Activated CD4-positive, alpha-beta T cell treated with anti-CD3 and anti-CD28 coated beads, Interleukin-2, amount 10 ng/mL, durations not matched to agents 7 days and 5 days (primary cell): Measurements from ENCODE around the gene ERO1A. TPM values are rescaled to one million over a fixed set of nuclear protein-coding genes. Genes with fewer than 3 reads are reported as not detected.

ENCODE experiments used
- CTCF ChIA-PET: fragments of 350-600 bp; sonication (Branson Sonifier 250); formaldehyde crosslinking; loops from one replicate; lab custom pipeline; 2021; ENCODE audit warnings: antibody characterized with exemption; lab: Charles Lee
- POLR2A ChIA-PET: fragments of 350-600 bp; sonication (Branson Sonifier 250); formaldehyde crosslinking; loops from one replicate; lab custom pipeline; 2021; ENCODE audit warnings: antibody characterized with exemption; lab: Charles Lee
- DNase-seq: peaks from one replicate; pipeline ENCODE4 v3.0.0-alpha.2; 2020
- H3K27ac Mint-ChIP-seq: one replicate; pipeline ENCODE4 v1.8.0; 2021; ENCODE audit warnings: mild to moderate bottlenecking, moderate library complexity, mixed read lengths
- H3K27me3 Mint-ChIP-seq: one replicate; pipeline ENCODE4 v1.8.0; 2021; ENCODE audit warnings: mixed read lengths
- H3K36me3 Mint-ChIP-seq: one replicate; pipeline ENCODE4 v1.8.0; 2021; ENCODE audit warnings: low read depth, mixed read lengths
- H3K4me1 Mint-ChIP-seq: one replicate; pipeline ENCODE4 v1.8.0; 2021; ENCODE audit warnings: mixed read lengths
- H3K4me3 Mint-ChIP-seq: one replicate; pipeline ENCODE4 v1.8.0; 2021; ENCODE audit warnings: mild to moderate bottlenecking, moderate library complexity, mixed read lengths
- H3K9me3 Mint-ChIP-seq: one replicate; pipeline ENCODE4 v1.8.0; 2021; ENCODE audit warnings: mixed read lengths
- total RNA-seq, 2 experiments: library from RNA; stranded (reverse); gene quantifications; one replicate each; pipeline ENCODE4 v1.2.3, GENCODE V29; 2021

Gene ERO1A
- total RNA-seq, 2 experiments from 2014 or later, result 134 to 155 TPM

- H3K4me1 Mint-ChIP-seq, result peaks cover 18% of the 10 kb centered on the region
- DNase-seq, result no peak
- peaks cover 50% of the 10 kb centered on the region for H3K36me3 Mint-ChIP-seq
- POLR2A ChIA-PET, result no interaction called here
- CTCF ChIA-PET, result interaction anchor here (0.6 to 1.4 kb wide), 3 partner anchors 15 to 67 kb away, joined by 3 read pairs; no protein-coding TSS in a partner anchor
- no peak overlapping the region for H3K27ac Mint-ChIP-seq
- no peaks in the 10 kb centered on the region for H3K9me3 Mint-ChIP-seq
- no peak overlapping the region for H3K4me3 Mint-ChIP-seq
- H3K27me3 Mint-ChIP-seq, result no peaks in the 10 kb centered on the region
Measured at GRCh38 chr14:52724360-52724644, 28.9 kb upstream of the ERO1A start.

- H3K4me1 Mint-ChIP-seq, result peaks cover 16% of the 10 kb centered on the region
- no peaks in the 10 kb centered on the region for H3K9me3 Mint-ChIP-seq
- H3K4me3 Mint-ChIP-seq, result no peak overlapping the region
- no peaks in the 10 kb centered on the region for H3K27me3 Mint-ChIP-seq
- ChIA-PET CTCF (interaction anchor here (0.6 to 1.5 kb wide), 5 partner anchors 12 to 66 kb away, joined by 3 to 6 read pairs (median 3); no protein-coding TSS in a partner anchor), POLR2A (no interaction called here)
- peaks cover 53% of the 10 kb centered on the region for H3K36me3 Mint-ChIP-seq
- DNase-seq, result no peak
- no peak overlapping the region for H3K27ac Mint-ChIP-seq
Measured at GRCh38 chr14:52723514-52724359, 28.4 kb upstream of the ERO1A start.

DNA sequence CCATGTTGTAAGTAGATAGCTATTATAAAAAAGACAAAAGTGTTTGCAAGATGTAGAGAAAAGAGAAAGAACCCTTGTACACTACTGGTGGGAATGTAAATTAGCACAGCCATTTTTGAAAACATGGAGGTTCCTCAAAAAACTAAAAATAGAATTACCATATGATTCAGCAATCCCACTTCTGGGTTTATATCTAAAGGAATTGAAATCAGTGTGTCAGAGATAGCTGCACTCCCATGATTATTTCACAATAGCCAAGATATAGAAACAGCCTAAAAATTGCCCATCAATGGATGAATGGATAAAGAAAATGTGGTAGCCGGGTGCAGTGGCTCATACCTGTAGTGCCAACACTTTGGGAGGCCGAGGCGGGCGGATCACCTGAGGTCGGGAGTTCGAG lies 20.8 kb upstream of the ERO1A start:
- DNase-seq, result no peak
- H3K4me3 Mint-ChIP-seq, result no peak overlapping the region

GRCh38 chr14:52711666-52712065 lies 16.3 kb upstream of the ERO1A start:
- POLR2A ChIA-PET, result no interaction called here

More for the DNA sequence above, 20.8 kb upstream of the ERO1A start:
- ChIA-PET CTCF (interaction anchor here (1.0 kb wide), 1 partner anchor 24 kb away, joined by 3 read pairs; no protein-coding TSS in a partner anchor), POLR2A (no interaction called here)
- no peak overlapping the region for H3K27ac Mint-ChIP-seq
- no peaks in the 10 kb centered on the region for H3K27me3 Mint-ChIP-seq
- peaks cover 63% of the 10 kb centered on the region for H3K36me3 Mint-ChIP-seq
- no peaks in the 10 kb centered on the region for H3K9me3 Mint-ChIP-seq
- peaks cover 6% of the 10 kb centered on the region for H3K4me1 Mint-ChIP-seq

GRCh38 chr14:52706724-52707706 lies 11.7 kb upstream of the ERO1A start, which contains the start of gene PSMC6:
PSMC6 (plus strand) TSS chr14:52707200; CDS start chr14:52707220, 20 bp downstream.
- Mint-ChIP-seq H3K4me3 (peak within 1 kb of the TSS; percentile 97), H3K9me3 (no peaks in the 10 kb centered on the region), H3K27me3 (no peaks in the 10 kb centered on the region), H3K27ac (peak within 1 kb of the TSS; percentile 95), H3K36me3 (peaks cover 40% of the 10 kb centered on the region), H3K4me1 (peaks cover 44% of the 10 kb centered on the region)
- POLR2A ChIA-PET, result interaction anchor here (0.6 kb wide), 1 partner anchor 32 kb away, joined by 3 read pairs; no protein-coding TSS in a partner anchor
- peak; percentile 96 for DNase-seq
- CTCF ChIA-PET, result interaction anchor here (0.6 to 1.2 kb wide), 3 partner anchors 10 to 256 kb away, joined by 3 to 5 read pairs (median 4); no protein-coding TSS in a partner anchor

More at GRCh38 chr14:52711666-52712065, 16.3 kb upstream of the ERO1A start:
- Mint-ChIP-seq H3K4me3 (no peak overlapping the region), H3K27ac (no peak overlapping the region), H3K36me3 (peaks cover 71% of the 10 kb centered on the region), H3K4me1 (peaks cover 34% of the 10 kb centered on the region), H3K27me3 (no peaks in the 10 kb centered on the region), H3K9me3 (no peaks in the 10 kb centered on the region)
- no peak for DNase-seq
- CTCF ChIA-PET, result interaction anchor here (1.3 to 1.6 kb wide), 3 partner anchors 9 to 16 kb away, joined by 4 to 6 read pairs (median 5); partner anchors contain the start of gene ERO1A

GRCh38 chr14:52706286-52706685 lies 10.9 kb upstream of the ERO1A start:
- Mint-ChIP-seq H3K4me1 (peaks cover 41% of the 10 kb centered on the region), H3K9me3 (no peaks in the 10 kb centered on the region), H3K4me3 (peak overlapping the region; percentile 97), H3K36me3 (peaks cover 33% of the 10 kb centered on the region), H3K27me3 (no peaks in the 10 kb centered on the region), H3K27ac (peak overlapping the region; percentile 95)
- ChIA-PET POLR2A (no interaction called here), CTCF (interaction anchor here (1.2 kb wide), 1 partner anchor 9 kb away, joined by 5 read pairs; no protein-coding TSS in a partner anchor)
- DNase-seq, result peak; percentile 40

DNA sequence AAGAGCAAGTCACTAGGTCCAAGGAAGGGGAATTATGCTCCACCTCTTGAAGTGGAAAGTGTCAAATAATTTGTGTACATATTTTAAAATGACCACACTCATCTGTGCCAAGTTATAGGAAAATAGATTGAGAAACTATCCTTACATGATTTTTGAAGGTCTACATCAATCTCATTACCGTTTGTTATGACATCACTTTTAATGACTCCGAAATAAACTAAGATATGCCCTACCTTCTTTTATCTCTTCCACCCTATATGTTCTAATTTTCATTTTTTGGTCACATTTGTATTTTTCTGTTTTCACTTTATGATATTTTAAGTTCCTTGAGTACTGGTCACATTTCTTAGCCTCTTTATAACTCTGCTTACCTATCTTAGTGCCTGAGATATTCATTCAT lies 8.3 kb upstream of the ERO1A start:
- no peak overlapping the region for H3K4me3 Mint-ChIP-seq
- no peaks in the 10 kb centered on the region for H3K9me3 Mint-ChIP-seq
- no peaks in the 10 kb centered on the region for H3K27me3 Mint-ChIP-seq
- peaks cover 24% of the 10 kb centered on the region for H3K4me1 Mint-ChIP-seq
- H3K36me3 Mint-ChIP-seq, result peaks cover 13% of the 10 kb centered on the region
- CTCF ChIA-PET, result no interaction called here
- H3K27ac Mint-ChIP-seq, result no peak overlapping the region
- POLR2A ChIA-PET, result interaction anchor here (0.7 kb wide), 1 partner anchor 24 kb away, joined by 3 read pairs; no protein-coding TSS in a partner anchor
- no peak for DNase-seq

DNA sequence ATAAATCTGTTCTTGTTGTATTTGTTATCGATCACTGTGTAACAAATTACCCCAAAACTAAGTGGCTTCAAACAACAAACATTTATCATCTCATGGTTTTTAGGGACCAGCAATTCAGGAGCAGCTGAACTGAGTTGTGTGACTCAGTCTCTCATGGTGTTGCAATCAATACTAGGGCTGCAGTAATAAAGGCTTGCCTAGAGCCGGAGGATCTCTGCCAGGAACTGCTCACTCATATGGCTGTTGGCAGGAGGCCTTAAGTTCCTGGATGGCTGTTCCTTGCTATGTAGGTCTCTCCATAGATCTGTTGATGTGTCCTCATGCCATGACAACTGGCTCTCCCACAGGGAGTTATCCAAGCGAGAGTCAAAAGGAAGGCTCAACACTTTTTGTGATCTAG lies 7.9 kb upstream of the ERO1A start:
- Mint-ChIP-seq H3K36me3 (peaks cover 8% of the 10 kb centered on the region), H3K4me1 (peaks cover 19% of the 10 kb centered on the region), H3K27me3 (no peaks in the 10 kb centered on the region), H3K9me3 (no peaks in the 10 kb centered on the region), H3K4me3 (no peak overlapping the region), H3K27ac (no peak overlapping the region)
- DNase-seq, result no peak
- ChIA-PET POLR2A (no interaction called here), CTCF (no interaction called here)

GRCh38 chr14:52701223-52701622 lies 5.9 kb upstream of the ERO1A start:
- Mint-ChIP-seq H3K27ac (no peak overlapping the region), H3K4me1 (peaks cover 11% of the 10 kb centered on the region), H3K36me3 (no peaks in the 10 kb centered on the region), H3K9me3 (no peaks in the 10 kb centered on the region), H3K27me3 (no peaks in the 10 kb centered on the region), H3K4me3 (no peak overlapping the region)
- CTCF ChIA-PET, result interaction anchor here (0.7 kb wide), 1 partner anchor 261 kb away, joined by 3 read pairs; no protein-coding TSS in a partner anchor
- no peak for DNase-seq
- POLR2A ChIA-PET, result no interaction called here

- DNase-seq, result no peak
- peaks cover 8% of the 10 kb centered on the region for H3K4me1 Mint-ChIP-seq
- no peaks in the 10 kb centered on the region for H3K36me3 Mint-ChIP-seq
- H3K27ac Mint-ChIP-seq, result no peak overlapping the region
- no peaks in the 10 kb centered on the region for H3K9me3 Mint-ChIP-seq
- POLR2A ChIA-PET, result no interaction called here
- CTCF ChIA-PET, result interaction anchor here (0.7 to 1.1 kb wide), 2 partner anchors 28 to 261 kb away, joined by 3 read pairs; no protein-coding TSS in a partner anchor
- no peaks in the 10 kb centered on the region for H3K27me3 Mint-ChIP-seq
- no peak overlapping the region for H3K4me3 Mint-ChIP-seq
Measured at GRCh38 chr14:52700701-52701172, 5.4 kb upstream of the ERO1A start.

GRCh38 chr14:52694761-52695480 lies 437 bp downstream of the ERO1A start:
- Mint-ChIP-seq H3K27me3 (no peaks in the 10 kb centered on the region), H3K4me1 (peaks cover 44% of the 10 kb centered on the region), H3K27ac (peak overlapping the region; percentile 98), H3K36me3 (peaks cover 29% of the 10 kb centered on the region), H3K4me3 (peak overlapping the region; percentile 93), H3K9me3 (no peaks in the 10 kb centered on the region)
- ChIA-PET POLR2A (no interaction called here), CTCF (interaction anchor here (1.3 kb wide), 1 partner anchor 17 kb away, joined by 4 read pairs; no protein-coding TSS in a partner anchor)
- DNase-seq, result peak; percentile 83
